ENCODE results near the gene UBE2I.

GRCh38 chr16:1330260-1330914 is 21.0 kb downstream of the UBE2I start:
- TF ChIP-seq, protein P1, sequence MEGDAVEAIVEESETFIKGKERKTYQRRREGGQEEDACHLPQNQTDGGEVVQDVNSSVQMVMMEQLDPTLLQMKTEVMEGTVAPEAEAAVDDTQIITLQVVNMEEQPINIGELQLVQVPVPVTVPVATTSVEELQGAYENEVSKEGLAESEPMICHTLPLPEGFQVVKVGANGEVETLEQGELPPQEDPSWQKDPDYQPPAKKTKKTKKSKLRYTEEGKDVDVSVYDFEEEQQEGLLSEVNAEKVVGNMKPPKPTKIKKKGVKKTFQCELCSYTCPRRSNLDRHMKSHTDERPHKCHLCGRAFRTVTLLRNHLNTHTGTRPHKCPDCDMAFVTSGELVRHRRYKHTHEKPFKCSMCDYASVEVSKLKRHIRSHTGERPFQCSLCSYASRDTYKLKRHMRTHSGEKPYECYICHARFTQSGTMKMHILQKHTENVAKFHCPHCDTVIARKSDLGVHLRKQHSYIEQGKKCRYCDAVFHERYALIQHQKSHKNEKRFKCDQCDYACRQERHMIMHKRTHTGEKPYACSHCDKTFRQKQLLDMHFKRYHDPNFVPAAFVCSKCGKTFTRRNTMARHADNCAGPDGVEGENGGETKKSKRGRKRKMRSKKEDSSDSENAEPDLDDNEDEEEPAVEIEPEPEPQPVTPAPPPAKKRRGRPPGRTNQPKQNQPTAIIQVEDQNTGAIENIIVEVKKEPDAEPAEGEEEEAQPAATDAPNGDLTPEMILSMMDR (IDR thresholded peaks at IDR 0.05; ENCODE audit: insufficient read depth, low read depth, low read length): no peak
- no peak for TF ChIP-seq EZH2 (IDR thresholded peaks at IDR 0.05; ENCODE audit: insufficient read depth, low read length)
